Trophoblast cell (in vitro differentiated cells and primary cell): ENCODE data around the gene MARK2.

Experiments used
- DNase-seq, 2 donors: peaks; one replicate each; pipeline ENCODE4 v3.0.0-alpha.2; 2016
- H2AFZ ChIP-seq: 2 replicates; pipeline ENCODE4 v1.6.1; 2013; ENCODE audit warnings: low read length, moderate library complexity, mild to moderate bottlenecking; ENCODE audit not compliant: insufficient read depth, poor library complexity
- H2AK5ac ChIP-seq: 2 replicates; pipeline ENCODE4 v1.6.1; 2013; ENCODE audit warnings: mild to moderate bottlenecking, low read length
- H2BK120ac ChIP-seq: 2 replicates; pipeline ENCODE4 v1.6.1; 2013; ENCODE audit warnings: low read length, mild to moderate bottlenecking, moderate library complexity; ENCODE audit not compliant: insufficient read depth, poor library complexity
- H2BK12ac ChIP-seq: 2 replicates; pipeline ENCODE4 v1.6.1; 2013; ENCODE audit warnings: mild to moderate bottlenecking, low read length, moderate library complexity
- H2BK5ac ChIP-seq: 2 replicates; pipeline ENCODE4 v1.6.1; 2013; ENCODE audit warnings: low read length, low read depth, moderate library complexity, mild to moderate bottlenecking; ENCODE audit not compliant: poor library complexity
- H3K14ac ChIP-seq: 2 replicates; pipeline ENCODE4 v1.6.1; 2013; ENCODE audit warnings: mild to moderate bottlenecking, low read length
- H3K18ac ChIP-seq: 2 replicates; pipeline ENCODE4 v1.6.1; 2013; ENCODE audit warnings: mild to moderate bottlenecking, low read length
- H3K23ac ChIP-seq: 2 replicates; pipeline ENCODE4 v1.6.1; 2013; ENCODE audit warnings: low read length
- H3K27ac ChIP-seq: 2 replicates; pipeline ENCODE4 v1.5.1; 2013; ENCODE audit warnings: low read depth, mild to moderate bottlenecking, inconsistent platforms, low read length, moderate library complexity
- H3K27me3 ChIP-seq: 2 replicates; pipeline ENCODE4 v1.6.1; 2013; ENCODE audit warnings: inconsistent platforms, mild to moderate bottlenecking, low read length, moderate library complexity; ENCODE audit not compliant: insufficient read depth
- H3K36me3 ChIP-seq, 2 experiments: 1 replicate in 1 of 2; 2 replicates in 1 of 2; pipeline ENCODE4 v1.6.1; 2013; ENCODE audit warnings: low read length in 2 of 2, mild to moderate bottlenecking in 2 of 2, moderate library complexity in 1 of 2; ENCODE audit not compliant: insufficient read depth in 2 of 2, control insufficient read depth in 1 of 2
- H3K4ac ChIP-seq: 2 replicates; pipeline ENCODE4 v1.6.1; 2013; ENCODE audit warnings: low read depth, mild to moderate bottlenecking, low read length, moderate library complexity
- H3K4me1 ChIP-seq, 2 experiments: 1 replicate in 1 of 2; 2 replicates in 1 of 2; pipeline ENCODE4 v1.6.1; 2013; ENCODE audit warnings: low read length in 2 of 2, mild to moderate bottlenecking in 2 of 2, moderate library complexity in 1 of 2; ENCODE audit not compliant: insufficient read depth in 2 of 2, control insufficient read depth in 1 of 2
- H3K4me2 ChIP-seq: 2 replicates; pipeline ENCODE4 v1.6.1; 2013; ENCODE audit warnings: inconsistent platforms, mild to moderate bottlenecking, low read length, moderate library complexity
- H3K4me3 ChIP-seq: 2 replicates; pipeline ENCODE4 v1.5.1; 2013; ENCODE audit warnings: mild to moderate bottlenecking, low read depth, low read length, inconsistent platforms
- H3K79me1 ChIP-seq: one replicate; pipeline ENCODE4 v1.6.1; 2013; ENCODE audit warnings: low read length
- H3K79me2 ChIP-seq: 2 replicates; pipeline ENCODE4 v1.6.1; 2013; ENCODE audit warnings: low read length, mild to moderate bottlenecking; ENCODE audit not compliant: control insufficient read depth, insufficient read depth, poor library complexity
- H3K9ac ChIP-seq: 2 replicates; pipeline ENCODE4 v1.6.1; 2013; ENCODE audit warnings: mild to moderate bottlenecking, low read length
- H3K9me3 ChIP-seq: 2 replicates; pipeline ENCODE4 v1.6.1; 2013; ENCODE audit warnings: low read depth, mild to moderate bottlenecking, control low read depth, inconsistent platforms, low read length; ENCODE audit not compliant: insufficient read depth
- H4K12ac ChIP-seq: 2 replicates; pipeline ENCODE4 v1.6.1; 2013; ENCODE audit warnings: low read depth, mild to moderate bottlenecking, low read length, moderate library complexity
- H4K8ac ChIP-seq: 2 replicates; pipeline ENCODE4 v1.6.1; 2013; ENCODE audit warnings: low read depth, mild to moderate bottlenecking, low read length, moderate library complexity
- H4K91ac ChIP-seq: one replicate; pipeline ENCODE4 v1.6.1; 2013; ENCODE audit warnings: low read depth, mild to moderate bottlenecking, low read length, moderate library complexity
- WGBS: extraction: QIAGEN DNeasy Blood & Tissue Kit; methylation state at CpG from one replicate; pipeline ENCODE4 v1.1.7; 2013; ENCODE audit warnings: missing lambda C conversion rate; ENCODE audit not compliant: insufficient read length, insufficient coverage; ENCODE audit errors: extremely low coverage; 5-methylcytosine and 5-hydroxymethylcytosine counted together

The MARK2 gene

GRCh38 chr11:63847363-63847762, 8.5 kb downstream of the MARK2 start:
- H2AFZ ChIP-seq: no peak overlapping the region
- H3K27me3 ChIP-seq: no peaks in the 10 kb centered on the region
- H3K4me1 ChIP-seq: peaks cover 30 to 40% of the 10 kb centered on the region in 2 experiments
- H3K9ac ChIP-seq: no peak overlapping the region
- H3K79me1 ChIP-seq: peaks cover 10% of the 10 kb centered on the region
- H2AK5ac ChIP-seq: peak overlapping the region; percentile 31
- peaks cover 1% of the 10 kb centered on the region for H3K9me3 ChIP-seq
- peak overlapping the region; percentile 27 for H4K8ac ChIP-seq
- H3K4ac ChIP-seq: peak overlapping the region; percentile 53
- peak overlapping the region; percentile 11 for H4K12ac ChIP-seq
- H3K23ac ChIP-seq: no peak overlapping the region
- H2BK5ac ChIP-seq: peak overlapping the region; percentile 73
- peaks cover 25% of the 10 kb centered on the region for H3K79me2 ChIP-seq
- peak overlapping the region; percentile 81 for H4K91ac ChIP-seq
- H2BK120ac ChIP-seq: peak overlapping the region; percentile 69
- peak overlapping the region; percentile 59 for H3K14ac ChIP-seq
- H3K18ac ChIP-seq: peak overlapping the region; percentile 70
- peak overlapping the region; percentile 80 for H2BK12ac ChIP-seq
- peak overlapping the region; percentile 67 for H3K4me2 ChIP-seq
- no CpG with 5 or more reads among the region's 3 CpGs for WGBS
- H3K4me3 ChIP-seq: no peak overlapping the region
- H3K36me3 ChIP-seq: peaks cover 5 to 6% of the 10 kb centered on the region in 2 experiments
- H3K27ac ChIP-seq: peak overlapping the region; percentile 92
- DNase-seq: peak; percentile 77 to 90

GRCh38 chr11:63849691-63850090, 10.8 kb downstream of the MARK2 start:
- Histone ChIP-seq H3K9me3 (peaks cover 1% of the 10 kb centered on the region), H2AK5ac (no peak overlapping the region), H4K91ac (no peak overlapping the region), H2BK120ac (no peak overlapping the region), H2AFZ (no peak overlapping the region), H3K4me2 (no peak overlapping the region), H3K27ac (no peak overlapping the region), H3K79me2 (peaks cover 18% of the 10 kb centered on the region), H3K4ac (peak overlapping the region; percentile 96), H3K14ac (no peak overlapping the region), H3K36me3 (peaks cover 5 to 7% of the 10 kb centered on the region in 2 experiments), H3K23ac (no peak overlapping the region), H2BK5ac (no peak overlapping the region), H3K4me3 (no peak overlapping the region), H3K27me3 (no peaks in the 10 kb centered on the region), H3K79me1 (peaks cover 10% of the 10 kb centered on the region), H4K12ac (no peak overlapping the region), H3K9ac (no peak overlapping the region), H3K18ac (no peak overlapping the region), H3K4me1 (peaks cover 30 to 39% of the 10 kb centered on the region in 2 experiments), H4K8ac (no peak overlapping the region), H2BK12ac (no peak overlapping the region)
- no CpG with 5 or more reads among the region's 2 CpGs for WGBS
- DNase-seq: no peak

GRCh38 chr11:63850920-63851319, 12.0 kb downstream of the MARK2 start:
- Histone ChIP-seq H3K27me3 (no peaks in the 10 kb centered on the region), H4K8ac (no peak overlapping the region), H3K9me3 (peaks cover 1% of the 10 kb centered on the region), H3K36me3 (peaks cover 8% of the 10 kb centered on the region in 2 experiments), H3K79me1 (peaks cover 8% of the 10 kb centered on the region), H3K27ac (no peak overlapping the region), H2AK5ac (no peak overlapping the region), H4K12ac (no peak overlapping the region), H2AFZ (no peak overlapping the region), H2BK5ac (no peak overlapping the region), H3K23ac (no peak overlapping the region), H3K14ac (no peak overlapping the region), H3K79me2 (peaks cover 18% of the 10 kb centered on the region), H2BK12ac (no peak overlapping the region), H3K18ac (no peak overlapping the region), H3K4me1 (peaks cover 18 to 26% of the 10 kb centered on the region in 2 experiments), H2BK120ac (no peak overlapping the region), H3K4me3 (no peak overlapping the region), H4K91ac (no peak overlapping the region), H3K4ac (peak overlapping the region; percentile 78), H3K9ac (no peak overlapping the region), H3K4me2 (peak overlapping the region; percentile 3)
- WGBS: no CpG with 5 or more reads among the region's 5 CpGs
- DNase-seq: no peak

GRCh38 chr11:63851364-63851763, 12.5 kb downstream of the MARK2 start:
- DNase-seq: no peak
- Histone ChIP-seq H2BK5ac (no peak overlapping the region), H3K4me2 (no peak overlapping the region), H2BK120ac (no peak overlapping the region), H2AK5ac (no peak overlapping the region), H4K91ac (no peak overlapping the region), H3K9me3 (peaks cover 1% of the 10 kb centered on the region), H3K18ac (no peak overlapping the region), H3K79me2 (peaks cover 19% of the 10 kb centered on the region), H3K14ac (no peak overlapping the region), H3K9ac (no peak overlapping the region), H3K36me3 (peaks cover 8% of the 10 kb centered on the region in 2 experiments), H3K4me3 (no peak overlapping the region), H2BK12ac (no peak overlapping the region), H3K4ac (peak overlapping the region; percentile 78), H4K8ac (no peak overlapping the region), H4K12ac (no peak overlapping the region), H3K27ac (no peak overlapping the region), H3K27me3 (no peaks in the 10 kb centered on the region), H3K4me1 (peaks cover 18 to 25% of the 10 kb centered on the region in 2 experiments), H3K23ac (no peak overlapping the region), H2AFZ (no peak overlapping the region), H3K79me1 (peaks cover 8% of the 10 kb centered on the region)
- WGBS: no CpG with 5 or more reads among the region's 2 CpGs
